Eye (tissue), 1 donor: ENCODE data around the gene BAIAP2L2.

Experiments used
- DNase-seq: peaks from one replicate; pipeline ENCODE4 v3.0.0-alpha.2; 2015

BAIAP2L2 gene

DNA sequence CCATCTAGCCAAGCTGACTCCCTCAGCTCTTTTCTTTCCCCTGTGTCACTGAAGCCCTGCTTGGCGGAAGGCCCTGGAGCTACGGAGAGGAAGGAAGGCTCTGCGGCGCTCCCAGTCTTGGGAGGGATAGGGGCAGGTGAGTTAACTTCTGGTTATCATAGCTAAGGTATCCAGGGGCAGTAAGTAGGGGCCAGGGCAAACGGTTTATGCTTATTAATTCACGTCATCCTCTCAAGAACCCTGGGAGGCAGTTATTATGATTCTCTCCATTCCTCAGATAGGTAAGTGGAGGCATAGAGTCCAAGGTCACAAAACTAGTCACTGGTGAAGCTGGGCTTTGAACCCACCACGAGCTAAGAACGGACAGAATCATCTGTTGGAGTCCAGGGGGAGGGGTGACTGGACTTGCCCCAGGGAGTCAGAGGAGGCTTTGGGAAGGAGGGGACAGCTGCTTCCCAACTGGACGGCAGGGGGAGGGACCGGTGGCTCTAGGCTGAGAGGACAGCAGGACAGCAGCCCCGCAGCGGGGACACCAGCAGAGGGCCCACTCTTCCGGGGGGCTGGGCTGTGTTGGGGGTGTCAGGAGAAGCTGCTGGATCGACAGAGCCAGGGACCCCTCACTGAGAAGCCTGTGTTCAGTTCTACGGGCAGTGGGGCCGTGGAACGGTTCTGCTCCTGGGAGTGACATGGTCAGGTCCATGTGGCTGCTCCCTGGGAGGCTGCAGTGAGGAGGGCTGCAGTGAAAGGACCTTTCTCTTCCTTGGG is 3.5 kb downstream of the BAIAP2L2 start:
- DNase-seq, result no peak

DNA sequence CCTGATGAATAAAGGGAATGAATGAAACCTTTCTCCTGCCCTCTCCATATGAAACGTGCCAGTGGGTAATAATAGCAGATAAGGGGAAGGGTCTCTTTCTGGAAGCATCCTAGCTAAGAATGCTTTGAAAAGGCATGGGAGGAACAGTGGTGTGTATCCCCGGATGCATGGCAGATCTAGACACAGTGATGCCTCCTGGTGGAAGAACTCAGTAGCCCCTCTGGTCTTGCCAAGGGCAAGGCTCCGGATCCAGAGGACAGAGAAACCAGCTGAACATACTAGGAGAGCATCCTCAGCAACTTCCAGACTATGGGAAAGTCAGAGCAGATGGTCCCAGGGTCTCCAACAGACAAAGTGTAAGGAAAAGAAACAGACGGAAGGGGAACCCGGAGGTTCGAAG is 6.4 kb downstream of the BAIAP2L2 start:
- DNase-seq, result no peak

GRCh38 chr22:38103641-38104040 is 6.8 kb downstream of the BAIAP2L2 start:
- DNase-seq, result no peak

GRCh38 chr22:38098410-38099249 is 11.9 kb downstream of the BAIAP2L2 start:
- DNase-seq, result no peak

- DNase-seq, result peak; percentile 70
Measured at GRCh38 chr22:38097557-38098409, 12.7 kb downstream of the BAIAP2L2 start.

DNA sequence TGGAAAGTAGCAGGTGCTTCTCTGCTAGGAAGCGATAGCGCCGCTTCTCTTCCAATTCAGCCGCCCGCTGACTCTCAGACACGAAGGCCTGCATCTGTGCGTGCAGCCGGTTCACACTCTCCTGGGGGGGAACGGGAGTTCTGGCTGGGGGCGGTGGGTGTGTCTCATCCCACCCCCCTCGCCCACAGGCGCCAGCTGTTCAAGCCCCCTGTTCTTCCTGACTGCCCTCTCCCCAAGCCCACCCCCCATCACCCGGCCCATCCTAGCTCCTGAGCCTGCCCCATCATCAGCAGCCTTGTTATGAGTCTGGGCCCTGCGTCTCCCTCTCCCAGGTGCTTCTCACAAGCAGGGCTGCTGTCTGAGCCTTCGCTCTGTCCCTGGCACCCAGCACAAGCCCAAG is 13.4 kb downstream of the BAIAP2L2 start:
- DNase-seq, result peak; percentile 45

DNA sequence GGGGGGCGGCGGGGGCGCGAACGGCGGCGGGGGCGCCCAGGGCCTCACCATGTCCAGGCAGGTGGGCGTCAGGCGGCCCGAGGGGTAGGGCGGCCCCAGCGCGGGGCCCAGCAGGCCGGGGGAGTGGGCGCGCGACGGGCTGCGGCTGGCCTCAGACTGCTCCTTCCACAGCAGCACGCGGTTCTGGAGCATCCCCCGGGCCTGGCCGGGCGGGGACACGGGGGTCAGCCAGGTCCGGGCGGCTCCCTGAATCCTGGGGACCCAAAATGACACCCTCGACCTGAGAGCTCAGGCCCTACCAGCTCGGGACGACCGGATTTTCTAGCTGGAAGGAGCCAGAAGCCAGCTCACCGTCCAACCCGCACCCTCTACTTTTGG is 21.0 kb downstream of the BAIAP2L2 start:
- no peak for DNase-seq

- DNase-seq, result no peak
Measured at GRCh38 chr22:38088629-38089473, 21.6 kb downstream of the BAIAP2L2 start.

GRCh38 chr22:38087855-38088254 is 22.6 kb downstream of the BAIAP2L2 start:
- DNase-seq, result no peak

GRCh38 chr22:38086942-38087341 is 23.5 kb downstream of the BAIAP2L2 start:
- no peak for DNase-seq

GRCh38 chr22:38086001-38086845 is 24.3 kb downstream of the BAIAP2L2 start:
- DNase-seq, result no peak

- DNase-seq, result no peak
Measured at GRCh38 chr22:38085501-38085900, 25.0 kb downstream of the BAIAP2L2 start.

- no peak for DNase-seq
Measured at GRCh38 chr22:38085056-38085455, 25.4 kb downstream of the BAIAP2L2 start.

- DNase-seq, result peak; percentile 63
Measured at GRCh38 chr22:38083931-38084631, 26.4 kb downstream of the BAIAP2L2 start, which contains the start of gene SLC16A8. Gene SLC16A8, minus strand, starts transcription at chr22:38084184. Its CDS starts 1,311 bp downstream, at chr22:38082873.

- DNase-seq, result no peak
Measured at GRCh38 chr22:38082986-38083710, 27.3 kb downstream of the BAIAP2L2 start.

DNA sequence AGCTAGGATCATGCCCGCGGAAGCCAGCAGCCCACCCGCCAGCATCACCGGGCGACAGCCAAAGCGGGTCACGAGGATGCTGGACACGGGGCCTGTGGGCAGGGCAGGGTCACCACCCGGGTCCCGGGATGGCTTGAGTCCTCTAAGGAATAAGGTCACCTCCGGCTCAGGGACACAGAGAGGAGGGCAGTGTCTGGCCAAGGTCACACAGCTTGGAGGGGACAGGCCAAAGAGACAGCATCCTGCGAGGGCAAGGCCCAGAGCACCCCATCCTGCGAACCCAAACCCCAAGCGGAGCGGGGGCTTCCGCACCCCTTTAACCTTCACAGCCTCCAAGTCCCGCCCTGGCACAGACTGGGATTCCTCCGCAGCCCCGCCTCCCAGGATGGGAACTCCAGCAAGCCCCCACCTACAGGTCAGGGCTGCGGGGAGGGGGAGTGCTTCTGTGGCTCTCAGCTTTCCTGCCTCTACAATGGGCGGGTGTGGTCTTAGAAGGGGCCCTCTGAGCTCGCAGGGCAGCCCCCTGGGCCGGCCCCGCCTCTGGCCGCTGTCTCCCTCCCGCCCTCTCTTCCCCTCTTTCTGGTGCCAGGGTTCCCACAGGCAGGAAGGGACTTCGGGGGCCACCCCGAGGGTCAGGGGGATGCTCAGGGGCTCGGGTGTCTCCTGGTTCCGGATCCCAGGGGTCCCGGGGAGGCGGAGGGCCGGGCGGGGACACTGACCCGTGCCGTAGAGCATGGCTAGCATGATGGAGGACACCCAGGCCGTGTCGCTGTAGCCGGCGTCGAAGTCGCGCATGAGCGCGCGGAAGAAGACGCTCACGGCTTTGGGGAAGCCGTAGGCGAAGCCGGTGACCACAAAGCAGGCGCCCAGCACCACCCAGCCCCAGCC is 28.3 kb downstream of the BAIAP2L2 start:
- DNase-seq, result no peak

GRCh38 chr22:38081636-38081940 is 28.9 kb downstream of the BAIAP2L2 start:
- DNase-seq, result no peak

DNA sequence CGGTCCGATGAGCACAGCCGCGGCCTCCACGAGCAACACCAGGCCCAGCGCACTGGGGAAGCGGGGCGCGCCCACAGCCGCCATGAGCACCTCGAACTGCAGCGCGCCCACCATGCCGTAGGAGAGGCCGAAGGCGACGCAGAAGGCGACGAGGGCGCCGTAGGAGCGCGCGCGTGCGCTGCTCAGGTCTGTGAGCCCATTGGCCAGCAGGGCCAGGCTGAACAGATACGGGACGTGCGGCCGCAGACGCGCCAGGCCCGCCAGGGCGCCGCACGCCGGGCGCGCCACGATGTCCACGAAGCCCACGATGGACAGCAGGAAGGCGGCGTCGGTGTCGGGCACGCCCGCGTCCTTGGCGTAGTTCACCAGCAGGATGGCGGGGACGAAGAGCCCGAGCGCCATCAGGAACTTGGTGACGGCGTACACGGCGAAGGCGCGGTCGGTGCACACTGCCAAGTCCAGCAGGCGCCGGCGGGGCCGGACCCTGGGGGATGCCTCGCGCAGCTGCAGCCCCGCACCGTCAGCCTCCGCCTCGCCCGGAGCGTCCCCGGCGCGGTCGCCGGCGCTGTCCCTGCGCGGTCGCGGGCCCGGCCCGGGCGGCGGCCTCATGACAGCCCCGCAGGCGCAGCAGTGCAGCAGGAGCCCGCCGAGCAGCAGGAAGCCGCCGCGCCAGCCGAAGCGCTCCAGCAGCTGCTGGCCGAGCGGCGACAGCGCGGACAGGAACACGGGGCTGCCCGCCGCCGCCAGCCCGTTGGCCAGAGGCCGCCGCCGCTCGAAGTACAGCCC is 29.4 kb downstream of the BAIAP2L2 start:
- peak; percentile 78 for DNase-seq
